GM21576 (cell line): ENCODE measurements around the gene SFMBT2.

Experiments
- ATAC-seq: cut with Tn5 transposase; IDR thresholded peaks from one replicate; pipeline ENCODE4 v1.9.1; 2021; ENCODE audit warnings: mild to moderate bottlenecking, moderate library complexity; ENCODE audit not compliant: unreplicated experiment

SFMBT2 gene

GRCh38 chr10:7370511-7370910, 40.3 kb downstream of the SFMBT2 start:
- no peak for ATAC-seq

GRCh38 chr10:7365027-7365745, 45.6 kb downstream of the SFMBT2 start:
- ATAC-seq: no peak

GRCh38 chr10:7364474-7364873, 46.4 kb downstream of the SFMBT2 start:
- no peak for ATAC-seq

GRCh38 chr10:7363700-7364099, 47.1 kb downstream of the SFMBT2 start:
- ATAC-seq: no peak

GRCh38 chr10:7362471-7362870, 48.4 kb downstream of the SFMBT2 start:
- no peak for ATAC-seq

GRCh38 chr10:7361316-7361715, 49.5 kb downstream of the SFMBT2 start:
- no peak for ATAC-seq

GRCh38 chr10:7359954-7360353, 50.9 kb downstream of the SFMBT2 start:
- ATAC-seq: no peak

GRCh38 chr10:7359356-7359755, 51.5 kb downstream of the SFMBT2 start:
- no peak for ATAC-seq

- ATAC-seq: no peak
Measured at GRCh38 chr10:7357193-7357592, 53.6 kb downstream of the SFMBT2 start.

- ATAC-seq: no peak
Measured at GRCh38 chr10:7354330-7355047, 56.3 kb downstream of the SFMBT2 start.

- no peak for ATAC-seq
Measured at GRCh38 chr10:7351894-7352293, 58.9 kb downstream of the SFMBT2 start.

GRCh38 chr10:7350541-7351195, 60.2 kb downstream of the SFMBT2 start:
- no peak for ATAC-seq

GRCh38 chr10:7345717-7346116, 65.1 kb downstream of the SFMBT2 start:
- no peak for ATAC-seq

GRCh38 chr10:7343040-7343439, 67.8 kb downstream of the SFMBT2 start:
- no peak for ATAC-seq

GRCh38 chr10:7340179-7340874, 70.5 kb downstream of the SFMBT2 start:
- ATAC-seq: no peak

GRCh38 chr10:7339510-7339909, 71.3 kb downstream of the SFMBT2 start:
- no peak for ATAC-seq

- no peak for ATAC-seq
Measured at GRCh38 chr10:7338469-7338868, 72.4 kb downstream of the SFMBT2 start.

GRCh38 chr10:7337431-7338171, 73.2 kb downstream of the SFMBT2 start:
- ATAC-seq: peak; percentile 74

GRCh38 chr10:7335977-7336376, 74.9 kb downstream of the SFMBT2 start:
- ATAC-seq: no peak

GRCh38 chr10:7334642-7334964, 76.2 kb downstream of the SFMBT2 start:
- ATAC-seq: no peak
